ENCODE results near the gene GATA3.

DNA sequence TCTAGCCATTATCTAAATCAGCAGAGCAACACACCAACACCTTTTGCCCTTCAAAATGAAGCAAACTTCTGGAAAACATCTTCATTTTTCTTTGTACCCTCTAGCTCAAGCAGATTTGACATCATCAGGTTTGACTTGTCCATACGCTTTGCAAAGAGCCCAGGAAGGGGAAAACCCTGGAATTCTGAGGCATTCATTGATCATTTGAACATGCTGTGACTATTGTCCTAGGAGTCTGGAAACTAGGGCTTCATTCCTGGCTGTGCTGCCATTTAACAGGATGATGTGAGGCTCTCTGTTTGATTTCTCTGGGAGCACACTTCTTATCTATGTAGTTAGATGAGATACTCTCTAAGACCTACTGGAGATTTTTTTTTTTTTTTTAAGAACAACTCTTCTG, 23.5 kb downstream of the GATA3 start:
- TF ChIP-seq EP300 (IDR thresholded peaks at IDR 0.05; ENCODE audit: low read length): no peak
- TF ChIP-seq TCFL5 (CRISPR knock-in tag; conservative IDR thresholded peaks at IDR 0.05): no peak
- TF ChIP-seq, protein P1, sequence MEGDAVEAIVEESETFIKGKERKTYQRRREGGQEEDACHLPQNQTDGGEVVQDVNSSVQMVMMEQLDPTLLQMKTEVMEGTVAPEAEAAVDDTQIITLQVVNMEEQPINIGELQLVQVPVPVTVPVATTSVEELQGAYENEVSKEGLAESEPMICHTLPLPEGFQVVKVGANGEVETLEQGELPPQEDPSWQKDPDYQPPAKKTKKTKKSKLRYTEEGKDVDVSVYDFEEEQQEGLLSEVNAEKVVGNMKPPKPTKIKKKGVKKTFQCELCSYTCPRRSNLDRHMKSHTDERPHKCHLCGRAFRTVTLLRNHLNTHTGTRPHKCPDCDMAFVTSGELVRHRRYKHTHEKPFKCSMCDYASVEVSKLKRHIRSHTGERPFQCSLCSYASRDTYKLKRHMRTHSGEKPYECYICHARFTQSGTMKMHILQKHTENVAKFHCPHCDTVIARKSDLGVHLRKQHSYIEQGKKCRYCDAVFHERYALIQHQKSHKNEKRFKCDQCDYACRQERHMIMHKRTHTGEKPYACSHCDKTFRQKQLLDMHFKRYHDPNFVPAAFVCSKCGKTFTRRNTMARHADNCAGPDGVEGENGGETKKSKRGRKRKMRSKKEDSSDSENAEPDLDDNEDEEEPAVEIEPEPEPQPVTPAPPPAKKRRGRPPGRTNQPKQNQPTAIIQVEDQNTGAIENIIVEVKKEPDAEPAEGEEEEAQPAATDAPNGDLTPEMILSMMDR (IDR thresholded peaks at IDR 0.05 in 2 of 3, conservative IDR thresholded peaks at IDR 0.05 in 1 of 3; ENCODE audit: insufficient read depth in 2 of 3, low read depth in 1 of 3, low read length in 3 of 3): no peak
- TF ChIP-seq, protein P2, sequence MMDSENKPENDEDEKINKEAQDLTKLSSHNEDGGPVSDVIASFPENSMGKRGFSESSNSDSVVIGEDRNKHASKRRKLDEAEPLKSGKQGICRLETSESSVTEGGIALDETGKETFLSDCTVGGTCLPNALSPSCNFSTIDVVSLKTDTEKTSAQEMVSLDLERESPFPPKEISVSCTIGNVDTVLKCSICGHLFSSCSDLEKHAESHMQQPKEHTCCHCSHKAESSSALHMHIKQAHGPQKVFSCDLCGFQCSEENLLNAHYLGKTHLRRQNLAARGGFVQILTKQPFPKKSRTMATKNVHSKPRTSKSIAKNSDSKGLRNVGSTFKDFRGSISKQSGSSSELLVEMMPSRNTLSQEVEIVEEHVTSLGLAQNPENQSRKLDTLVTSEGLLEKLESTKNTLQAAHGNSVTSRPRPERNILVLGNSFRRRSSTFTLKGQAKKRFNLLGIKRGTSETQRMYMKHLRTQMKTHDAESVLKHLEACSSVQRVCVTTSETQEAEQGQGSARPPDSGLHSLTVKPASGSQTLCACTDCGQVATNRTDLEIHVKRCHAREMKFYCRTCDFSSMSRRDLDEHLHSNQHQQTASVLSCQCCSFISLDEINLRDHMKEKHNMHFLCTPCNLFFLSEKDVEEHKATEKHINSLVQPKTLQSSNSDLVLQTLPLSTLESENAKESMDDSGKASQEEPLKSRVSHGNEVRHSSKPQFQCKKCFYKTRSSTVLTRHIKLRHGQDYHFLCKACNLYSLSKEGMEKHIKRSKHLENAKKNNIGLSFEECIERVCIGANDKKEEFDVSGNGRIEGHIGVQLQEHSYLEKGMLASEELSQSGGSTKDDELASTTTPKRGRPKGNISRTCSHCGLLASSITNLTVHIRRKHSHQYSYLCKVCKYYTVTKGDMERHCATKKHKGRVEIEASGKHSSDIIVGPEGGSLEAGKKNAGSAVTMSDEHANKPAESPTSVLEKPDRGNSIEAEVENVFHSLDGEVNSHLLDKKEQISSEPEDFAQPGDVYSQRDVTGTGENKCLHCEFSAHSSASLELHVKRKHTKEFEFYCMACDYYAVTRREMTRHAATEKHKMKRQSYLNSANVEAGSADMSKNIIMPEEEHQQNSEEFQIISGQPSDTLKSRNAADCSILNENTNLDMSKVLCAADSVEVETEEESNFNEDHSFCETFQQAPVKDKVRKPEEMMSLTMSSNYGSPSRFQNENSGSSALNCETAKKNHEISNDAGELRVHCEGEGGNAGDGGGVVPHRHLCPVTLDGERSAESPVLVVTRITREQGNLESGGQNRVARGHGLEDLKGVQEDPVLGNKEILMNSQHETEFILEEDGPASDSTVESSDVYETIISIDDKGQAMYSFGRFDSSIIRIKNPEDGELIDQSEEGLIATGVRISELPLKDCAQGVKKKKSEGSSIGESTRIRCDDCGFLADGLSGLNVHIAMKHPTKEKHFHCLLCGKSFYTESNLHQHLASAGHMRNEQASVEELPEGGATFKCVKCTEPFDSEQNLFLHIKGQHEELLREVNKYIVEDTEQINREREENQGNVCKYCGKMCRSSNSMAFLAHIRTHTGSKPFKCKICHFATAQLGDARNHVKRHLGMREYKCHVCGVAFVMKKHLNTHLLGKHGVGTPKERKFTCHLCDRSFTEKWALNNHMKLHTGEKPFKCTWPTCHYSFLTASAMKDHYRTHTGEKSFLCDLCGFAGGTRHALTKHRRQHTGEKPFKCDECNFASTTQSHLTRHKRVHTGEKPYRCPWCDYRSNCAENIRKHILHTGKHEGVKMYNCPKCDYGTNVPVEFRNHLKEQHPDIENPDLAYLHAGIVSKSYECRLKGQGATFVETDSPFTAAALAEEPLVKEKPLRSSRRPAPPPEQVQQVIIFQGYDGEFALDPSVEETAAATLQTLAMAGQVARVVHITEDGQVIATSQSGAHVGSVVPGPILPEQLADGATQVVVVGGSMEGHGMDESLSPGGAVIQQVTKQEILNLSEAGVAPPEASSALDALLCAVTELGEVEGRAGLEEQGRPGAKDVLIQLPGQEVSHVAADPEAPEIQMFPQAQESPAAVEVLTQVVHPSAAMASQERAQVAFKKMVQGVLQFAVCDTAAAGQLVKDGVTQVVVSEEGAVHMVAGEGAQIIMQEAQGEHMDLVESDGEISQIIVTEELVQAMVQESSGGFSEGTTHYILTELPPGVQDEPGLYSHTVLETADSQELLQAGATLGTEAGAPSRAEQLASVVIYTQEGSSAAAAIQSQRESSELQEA (IDR thresholded peaks at IDR 0.05; ENCODE audit: low read depth): no peak
- no peak for TF ChIP-seq TAL1 (IDR thresholded peaks at IDR 0.05)
